ENCODE measurements around the gene SCGB1D2. TPM values are rescaled to one million over a fixed set of nuclear protein-coding genes. Genes with fewer than 3 reads are reported as not detected.

Gene SCGB1D2
- total RNA-seq, 1 experiment from 2014 or later: not detected

DNA sequence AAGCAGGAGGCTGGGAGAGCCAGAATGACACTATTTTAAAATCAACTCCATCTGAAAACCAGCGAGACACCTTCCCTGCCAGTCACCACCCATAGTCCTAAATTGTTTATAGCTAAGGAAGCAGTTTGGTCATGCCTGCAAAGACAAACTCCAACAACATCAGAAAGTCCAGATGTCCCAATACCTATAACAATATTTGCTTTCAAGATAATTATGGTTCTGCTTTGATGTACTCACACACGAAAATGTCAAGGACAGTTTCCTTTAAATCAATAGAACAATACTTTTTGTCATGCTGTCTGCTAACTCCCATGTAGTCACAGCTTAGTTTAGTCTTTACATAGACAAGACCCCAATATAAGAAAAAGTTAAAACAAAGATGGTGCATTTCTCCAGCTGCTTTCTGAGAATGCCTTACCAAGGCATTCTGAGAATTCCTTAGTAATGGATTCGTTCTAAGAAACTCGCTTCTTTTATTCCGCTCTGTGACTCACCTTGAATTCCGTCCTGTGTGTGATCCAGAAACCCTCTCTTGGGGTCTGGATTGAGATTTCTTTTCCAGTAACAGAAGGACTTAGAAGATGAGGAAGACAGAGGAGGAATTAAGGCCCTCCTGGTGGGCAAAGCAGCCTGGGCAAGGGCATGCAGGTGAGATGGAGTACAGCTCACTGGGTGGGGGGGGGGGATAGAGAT, 18.4 kb downstream of the SCGB1D2 start:
- DNase-seq (ENCODE audit: low spot score): no peak

- DNase-seq (ENCODE audit: low spot score): no peak
These were observed 22.0 kb downstream of the SCGB1D2 start for GRCh38 chr11:62264004-62264403.

DNA sequence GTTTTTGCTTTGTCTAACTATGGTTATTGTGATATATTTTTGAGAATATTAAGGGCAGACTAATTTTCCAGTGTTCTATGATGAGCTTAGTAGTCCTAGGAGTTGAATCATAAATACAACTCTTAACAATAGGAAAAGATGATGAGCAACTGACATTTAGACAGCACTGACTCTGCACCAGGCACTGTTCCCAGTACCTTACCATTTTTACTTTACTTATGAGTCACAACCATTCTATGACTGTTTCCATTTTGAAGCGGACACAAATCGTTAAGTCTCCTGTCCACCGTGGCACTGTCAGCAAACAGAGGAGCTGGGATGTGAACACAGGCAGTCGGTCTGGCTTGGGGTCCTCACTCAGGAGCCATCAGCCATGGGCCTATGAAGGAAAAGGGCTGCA, 24.5 kb downstream of the SCGB1D2 start:
- DNase-seq (ENCODE audit: low spot score): no peak

DNA sequence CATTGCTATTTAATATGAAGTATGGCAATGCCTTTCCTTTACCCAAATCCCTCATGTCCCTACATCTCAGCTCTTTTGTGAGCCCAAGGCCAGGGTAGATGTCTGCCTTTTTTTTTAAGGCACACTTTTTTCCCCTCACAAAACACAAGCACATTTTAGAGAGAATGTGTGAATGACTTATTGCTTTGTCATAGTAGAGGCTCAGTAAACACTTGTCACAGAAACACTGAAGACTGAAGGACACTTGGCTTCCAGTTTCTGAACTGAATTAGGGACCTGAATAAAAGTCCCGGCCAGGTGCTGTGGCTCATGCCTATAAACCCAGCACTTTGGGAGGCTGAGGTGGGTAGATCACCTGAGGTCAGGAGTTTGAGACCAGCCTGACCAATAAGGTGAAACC, 25.0 kb downstream of the SCGB1D2 start:
- DNase-seq (ENCODE audit: low spot score): no peak

GRCh38 chr11:62267576-62267975, 25.5 kb downstream of the SCGB1D2 start:
- DNase-seq (ENCODE audit: low spot score): no peak

DNA sequence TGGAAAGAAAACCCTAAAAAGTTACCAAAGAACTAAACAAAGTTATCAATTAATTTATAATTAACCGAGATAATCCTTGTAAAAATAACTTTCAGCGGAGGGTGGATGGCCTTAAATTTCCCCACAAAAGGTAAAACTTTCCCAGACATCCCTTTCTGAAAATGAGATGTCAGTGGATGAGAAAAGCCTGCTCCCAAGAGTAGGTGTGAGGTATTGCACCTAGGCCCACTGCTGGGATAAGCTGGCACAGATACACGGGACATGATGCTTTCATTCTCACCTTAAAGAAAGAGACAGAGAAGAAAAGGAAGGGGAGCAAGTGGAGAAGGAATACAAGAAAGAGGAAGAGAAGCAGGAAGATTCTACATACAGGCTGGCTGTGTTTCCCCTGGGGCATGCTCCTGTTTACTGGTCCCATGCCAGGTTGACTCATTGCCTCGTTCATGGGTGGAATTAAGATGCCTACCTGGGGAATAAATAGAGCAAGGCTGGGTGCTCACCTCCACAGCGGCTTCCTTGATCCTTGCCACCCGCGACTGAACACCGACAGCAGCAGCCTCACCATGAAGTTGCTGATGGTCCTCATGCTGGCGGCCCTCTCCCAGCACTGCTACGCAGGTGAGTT, 27.7 kb downstream of the SCGB1D2 start, which contains the start of gene SCGB2A2:
SCGB2A2 (plus strand) TSS at position 505 of the 625 bp plus-strand sequence; CDS start at position 564, 59 bp downstream.
- DNase-seq (ENCODE audit: low spot score): peak; percentile 19

- DNase-seq (ENCODE audit: low spot score): no peak
These were observed 31.2 kb downstream of the SCGB1D2 start for GRCh38 chr11:62273284-62273683.

- DNase-seq (ENCODE audit: low spot score): no peak
These were observed 31.8 kb downstream of the SCGB1D2 start for GRCh38 chr11:62273789-62274275.

DNA sequence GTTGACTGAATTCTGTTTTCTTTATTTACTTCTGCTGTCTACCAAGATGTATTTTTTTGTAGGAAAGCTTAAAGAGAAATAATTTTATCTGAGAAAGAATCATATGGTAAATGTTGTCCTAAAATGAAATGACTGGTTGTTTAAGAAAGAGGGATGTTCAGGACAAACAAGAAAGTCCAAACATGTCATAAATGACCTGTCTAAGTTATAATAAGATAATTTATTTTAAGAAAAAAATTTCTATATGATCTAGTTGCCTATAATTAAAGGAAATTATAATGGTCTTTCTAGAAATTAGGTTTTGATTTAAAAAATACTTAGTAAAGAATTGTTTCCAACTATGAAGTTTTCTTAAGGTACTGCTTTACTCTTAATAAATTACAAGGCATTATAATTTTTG, 38.4 kb downstream of the SCGB1D2 start:
- DNase-seq (ENCODE audit: low spot score): no peak

Other genes starting within 250 kb of the SCGB1D2 start
- gene INCENP, start 118.2 kb upstream of the SCGB1D2 start, total RNA-seq (2014; rRNA removed; shearing (Covaris generic)): 131 and 164 TPM in 2 replicates
- not detected in 2 replicates for gene SCGB1D1, start 52.0 kb upstream of the SCGB1D2 start, total RNA-seq (2014; rRNA removed; shearing (Covaris generic))
- gene SCGB2A1, start 33.6 kb upstream of the SCGB1D2 start, total RNA-seq (2014; rRNA removed; shearing (Covaris generic)): not detected in 2 replicates
- gene SCGB2A2, start 27.9 kb downstream of the SCGB1D2 start, total RNA-seq (2014; rRNA removed; shearing (Covaris generic)): not detected in 2 replicates
- not detected in 2 replicates for gene SCGB1D4, start 56.8 kb downstream of the SCGB1D2 start, total RNA-seq (2014; rRNA removed; shearing (Covaris generic))
- 38.6 and 60.6 TPM in 2 replicates for gene ASRGL1, start 95.2 kb downstream of the SCGB1D2 start, total RNA-seq (2014; rRNA removed; shearing (Covaris generic))
- gene SCGB1A1, start 176.8 kb downstream of the SCGB1D2 start, total RNA-seq (2014; rRNA removed; shearing (Covaris generic)): not detected in 2 replicates

All from HT-29 (cell line).